ENCODE measurements around the gene LPAR3.

LPAR3 gene

GRCh38 chr1:84883286-84883685, 9.7 kb downstream of the LPAR3 start:
- H3K9me3 ChIP-seq: no peaks in the 10 kb centered on the region
- TF ChIP-seq, protein P1, sequence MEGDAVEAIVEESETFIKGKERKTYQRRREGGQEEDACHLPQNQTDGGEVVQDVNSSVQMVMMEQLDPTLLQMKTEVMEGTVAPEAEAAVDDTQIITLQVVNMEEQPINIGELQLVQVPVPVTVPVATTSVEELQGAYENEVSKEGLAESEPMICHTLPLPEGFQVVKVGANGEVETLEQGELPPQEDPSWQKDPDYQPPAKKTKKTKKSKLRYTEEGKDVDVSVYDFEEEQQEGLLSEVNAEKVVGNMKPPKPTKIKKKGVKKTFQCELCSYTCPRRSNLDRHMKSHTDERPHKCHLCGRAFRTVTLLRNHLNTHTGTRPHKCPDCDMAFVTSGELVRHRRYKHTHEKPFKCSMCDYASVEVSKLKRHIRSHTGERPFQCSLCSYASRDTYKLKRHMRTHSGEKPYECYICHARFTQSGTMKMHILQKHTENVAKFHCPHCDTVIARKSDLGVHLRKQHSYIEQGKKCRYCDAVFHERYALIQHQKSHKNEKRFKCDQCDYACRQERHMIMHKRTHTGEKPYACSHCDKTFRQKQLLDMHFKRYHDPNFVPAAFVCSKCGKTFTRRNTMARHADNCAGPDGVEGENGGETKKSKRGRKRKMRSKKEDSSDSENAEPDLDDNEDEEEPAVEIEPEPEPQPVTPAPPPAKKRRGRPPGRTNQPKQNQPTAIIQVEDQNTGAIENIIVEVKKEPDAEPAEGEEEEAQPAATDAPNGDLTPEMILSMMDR (IDR thresholded peaks at IDR 0.05; ENCODE audit: low read depth, low read length): no peak
- no peak for DNase-seq
- H3K4me3 ChIP-seq (ENCODE audit: low read depth, low read length): no peak overlapping the region
- no peaks in the 10 kb centered on the region for H3K27me3 ChIP-seq
- no peaks in the 10 kb centered on the region for H3K36me3 ChIP-seq
- H3K4me1 ChIP-seq: no peaks in the 10 kb centered on the region

GRCh38 chr1:84877592-84877991, 15.4 kb downstream of the LPAR3 start:
- Histone ChIP-seq H3K9me3 (no peaks in the 10 kb centered on the region), H3K36me3 (no peaks in the 10 kb centered on the region), H3K27me3 (no peaks in the 10 kb centered on the region), H3K4me3 (ENCODE audit: low read depth, low read length) (no peak overlapping the region), H3K4me1 (no peaks in the 10 kb centered on the region)
- DNase-seq: no peak
- TF ChIP-seq, protein P1 (IDR thresholded peaks at IDR 0.05; ENCODE audit: low read depth, low read length): no peak

- DNase-seq: no peak
- Histone ChIP-seq H3K4me1 (no peaks in the 10 kb centered on the region), H3K27me3 (no peaks in the 10 kb centered on the region), H3K4me3 (ENCODE audit: low read depth, low read length) (no peak overlapping the region), H3K9me3 (no peaks in the 10 kb centered on the region), H3K36me3 (no peaks in the 10 kb centered on the region)
- TF ChIP-seq, protein P1 (IDR thresholded peaks at IDR 0.05; ENCODE audit: low read depth, low read length): no peak
Observed at GRCh38 chr1:84876353-84876752, 16.7 kb downstream of the LPAR3 start.

- Histone ChIP-seq H3K4me3 (ENCODE audit: low read depth, low read length) (no peak overlapping the region), H3K9me3 (no peaks in the 10 kb centered on the region), H3K36me3 (no peaks in the 10 kb centered on the region), H3K27me3 (no peaks in the 10 kb centered on the region), H3K4me1 (no peaks in the 10 kb centered on the region)
- TF ChIP-seq, protein P1 (IDR thresholded peaks at IDR 0.05; ENCODE audit: low read depth, low read length): no peak
- DNase-seq: no peak
Observed at GRCh38 chr1:84873366-84873765, 19.6 kb downstream of the LPAR3 start.

- Histone ChIP-seq H3K9me3 (no peaks in the 10 kb centered on the region), H3K27me3 (no peaks in the 10 kb centered on the region), H3K36me3 (no peaks in the 10 kb centered on the region), H3K4me3 (ENCODE audit: low read depth, low read length) (no peak overlapping the region), H3K4me1 (no peaks in the 10 kb centered on the region)
- TF ChIP-seq, protein P1 (IDR thresholded peaks at IDR 0.05; ENCODE audit: low read depth, low read length): no peak
- no peak for DNase-seq
Observed at GRCh38 chr1:84872696-84873355, 20.2 kb downstream of the LPAR3 start.

DNA sequence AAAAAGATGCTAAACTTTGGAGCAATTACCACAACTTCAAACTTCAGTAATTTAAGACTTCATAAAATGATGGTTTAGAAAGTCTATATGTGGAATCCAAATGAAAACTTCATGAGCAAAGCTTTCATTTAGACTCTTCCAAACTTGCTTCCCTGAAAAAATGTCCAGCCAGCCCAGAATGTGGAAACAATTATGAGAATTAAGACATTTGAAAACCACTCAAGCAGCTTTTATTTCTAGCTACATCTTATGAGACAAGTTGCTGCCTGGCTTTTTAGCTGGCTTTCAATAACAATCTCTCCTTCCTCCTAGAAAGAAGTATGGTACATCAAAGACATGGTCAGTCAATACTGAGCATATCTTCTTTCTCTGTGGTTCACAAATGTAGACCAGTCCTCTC, 21.8 kb downstream of the LPAR3 start:
- Histone ChIP-seq H3K9me3 (no peaks in the 10 kb centered on the region), H3K27me3 (no peaks in the 10 kb centered on the region), H3K36me3 (no peaks in the 10 kb centered on the region), H3K4me3 (ENCODE audit: low read depth, low read length) (no peak overlapping the region), H3K4me1 (no peaks in the 10 kb centered on the region)
- TF ChIP-seq, protein P1 (IDR thresholded peaks at IDR 0.05; ENCODE audit: low read depth, low read length): no peak
- no peak for DNase-seq
